Measurements from ENCODE around the gene CELF2. TPM values are rescaled to one million over a fixed set of nuclear protein-coding genes. Genes with fewer than 3 reads are reported as not detected.

The CELF2 gene
- total RNA-seq, 1 donor from 2014 or later = 54.3 TPM

DNA sequence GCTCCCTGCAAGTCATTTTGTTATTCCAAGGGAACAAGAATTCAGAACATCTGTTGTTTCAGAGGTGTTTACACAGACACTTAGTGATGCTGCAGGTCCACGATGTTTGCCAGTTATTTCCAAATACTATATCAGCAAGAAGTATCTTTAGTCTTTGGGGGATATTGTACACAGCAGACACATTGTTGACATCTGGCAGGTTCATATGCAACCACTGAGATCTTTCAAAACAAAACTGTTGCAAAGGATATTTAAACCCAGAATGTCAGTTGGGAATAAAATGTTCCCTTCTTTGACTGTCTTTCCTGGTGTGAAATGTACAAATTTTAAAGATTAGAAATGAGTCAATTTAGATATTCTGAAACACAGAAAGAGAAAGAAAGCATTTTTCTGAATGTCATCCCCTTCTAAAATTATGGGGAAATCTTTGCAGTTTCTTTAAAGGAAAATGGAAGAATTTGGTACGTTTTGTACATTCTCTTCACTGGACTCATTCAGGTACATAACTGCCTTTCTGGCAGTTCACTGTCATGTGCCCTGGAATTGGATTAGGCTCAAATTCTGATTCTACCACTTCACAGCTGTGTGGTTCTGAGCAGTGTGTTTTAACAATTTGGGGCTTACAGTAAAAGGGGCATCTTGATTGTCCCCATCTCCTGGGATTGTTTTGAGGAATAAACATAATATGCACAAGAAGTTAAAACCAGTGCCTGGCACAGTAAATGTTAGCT, 40.3 kb upstream of the CELF2 start:
- no peak overlapping the region for H3K27ac ChIP-seq
- TF ChIP-seq CTCF (IDR thresholded peaks at IDR 0.05) = no peak
- TF ChIP-seq POLR2A (IDR thresholded peaks at IDR 0.05) = no peak
- no peak for TF ChIP-seq POLR2AphosphoS5 (IDR thresholded peaks at IDR 0.05; ENCODE audit: insufficient read depth in 1 of 2, low read depth in 1 of 2)
- no peaks in the 10 kb centered on the region for H3K27me3 ChIP-seq
- DNase-seq (ENCODE audit: extremely low spot score in 2 of 2) = no peak
- H3K4me3 ChIP-seq = no peak overlapping the region
- H3K4me1 ChIP-seq = no peaks in the 10 kb centered on the region
- intact Hi-C loops (cut with DNase I) = no loop called here
- H3K9me3 ChIP-seq = no peaks in the 10 kb centered on the region
- no peaks in the 10 kb centered on the region for H3K36me3 ChIP-seq

DNA sequence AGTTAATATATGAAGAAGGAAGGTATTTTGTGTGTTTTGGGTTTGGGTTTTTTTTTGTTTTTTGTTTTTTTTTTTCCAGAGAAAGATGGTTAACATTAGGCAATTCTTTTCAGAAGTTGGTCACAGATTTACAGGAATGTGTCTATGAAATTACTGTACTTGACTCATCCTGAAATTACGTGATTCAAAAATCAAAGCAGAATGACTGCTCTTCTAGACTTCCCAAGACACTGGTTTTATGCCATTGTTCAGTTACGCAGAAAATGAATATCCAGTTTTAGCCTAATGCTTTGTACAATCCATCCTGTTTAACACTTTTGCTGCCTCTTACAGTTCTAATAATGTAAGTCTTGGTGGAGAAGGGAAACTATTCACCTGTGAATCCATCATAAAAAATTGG, 39.7 kb upstream of the CELF2 start:
- no peaks in the 10 kb centered on the region for H3K9me3 ChIP-seq
- intact Hi-C loops (cut with DNase I) = no loop called here
- no peak for TF ChIP-seq POLR2A (IDR thresholded peaks at IDR 0.05)
- no peak for TF ChIP-seq POLR2AphosphoS5 (IDR thresholded peaks at IDR 0.05; ENCODE audit: insufficient read depth in 1 of 2, low read depth in 1 of 2)
- no peak for TF ChIP-seq CTCF (IDR thresholded peaks at IDR 0.05)
- no peak overlapping the region for H3K27ac ChIP-seq
- no peak overlapping the region for H3K4me3 ChIP-seq
- no peaks in the 10 kb centered on the region for H3K4me1 ChIP-seq
- DNase-seq (ENCODE audit: extremely low spot score in 2 of 2) = no peak
- no peaks in the 10 kb centered on the region for H3K36me3 ChIP-seq
- H3K27me3 ChIP-seq = no peaks in the 10 kb centered on the region

- DNase-seq (ENCODE audit: extremely low spot score in 2 of 2) = no peak
- Histone ChIP-seq H3K36me3 (no peaks in the 10 kb centered on the region), H3K27ac (no peak overlapping the region), H3K4me1 (no peaks in the 10 kb centered on the region), H3K4me3 (no peak overlapping the region), H3K27me3 (no peaks in the 10 kb centered on the region), H3K9me3 (no peaks in the 10 kb centered on the region)
- no peak for TF ChIP-seq POLR2A (IDR thresholded peaks at IDR 0.05)
- TF ChIP-seq CTCF (IDR thresholded peaks at IDR 0.05) = no peak
- TF ChIP-seq POLR2AphosphoS5 (IDR thresholded peaks at IDR 0.05; ENCODE audit: insufficient read depth in 1 of 2, low read depth in 1 of 2) = no peak
- intact Hi-C loops (cut with DNase I) = no loop called here
Measured at GRCh38 chr10:10985361-10985760, 32.3 kb upstream of the CELF2 start.

DNA sequence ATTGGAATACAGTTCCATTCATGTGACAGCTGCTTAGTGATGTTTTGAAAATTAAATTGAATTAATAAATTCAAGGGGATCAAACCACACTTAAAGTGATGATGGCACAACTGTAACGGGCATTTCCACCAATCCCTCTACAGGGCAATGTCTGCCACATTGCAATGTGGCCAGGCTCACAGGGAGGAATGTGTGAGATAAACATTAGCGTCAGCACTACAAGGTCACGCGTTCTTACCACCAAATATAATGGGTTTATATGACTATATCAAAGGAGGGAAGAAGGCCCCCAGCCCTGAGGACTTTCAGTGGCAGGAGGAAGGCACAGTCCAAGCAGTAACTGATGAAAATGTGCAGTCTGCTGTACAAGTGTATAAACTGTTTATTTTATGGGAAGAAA, 31.1 kb upstream of the CELF2 start:
- Histone ChIP-seq H3K27me3 (no peaks in the 10 kb centered on the region), H3K4me1 (no peaks in the 10 kb centered on the region), H3K27ac (no peak overlapping the region), H3K9me3 (no peaks in the 10 kb centered on the region), H3K36me3 (no peaks in the 10 kb centered on the region), H3K4me3 (no peak overlapping the region)
- intact Hi-C loops (cut with DNase I) = no loop called here
- no peak for TF ChIP-seq CTCF (IDR thresholded peaks at IDR 0.05)
- no peak for TF ChIP-seq POLR2A (IDR thresholded peaks at IDR 0.05)
- no peak for TF ChIP-seq POLR2AphosphoS5 (IDR thresholded peaks at IDR 0.05; ENCODE audit: insufficient read depth in 1 of 2, low read depth in 1 of 2)
- no peak for DNase-seq (ENCODE audit: extremely low spot score in 2 of 2)

DNA sequence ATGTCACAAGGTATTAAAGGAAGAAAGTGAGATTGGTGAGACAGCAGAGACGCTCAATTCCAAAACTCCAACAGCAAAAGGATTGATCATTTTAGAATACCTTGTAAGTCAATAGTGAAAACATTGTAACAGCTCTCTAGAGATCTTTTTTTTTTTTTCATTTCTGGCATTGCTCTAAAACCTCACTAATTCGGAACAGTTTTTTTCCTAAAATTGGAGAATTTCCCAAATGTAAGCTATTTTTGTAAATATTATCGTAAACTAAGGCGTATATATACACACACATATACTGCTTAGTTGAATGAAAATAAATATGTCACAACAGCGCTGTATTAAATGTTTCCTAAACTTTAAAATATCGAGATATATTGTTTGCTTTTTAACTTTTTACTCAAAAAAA, 30.6 kb upstream of the CELF2 start:
- H3K27ac ChIP-seq = no peak overlapping the region
- no peaks in the 10 kb centered on the region for H3K36me3 ChIP-seq
- no peak for TF ChIP-seq POLR2AphosphoS5 (IDR thresholded peaks at IDR 0.05; ENCODE audit: insufficient read depth in 1 of 2, low read depth in 1 of 2)
- no peak for TF ChIP-seq CTCF (IDR thresholded peaks at IDR 0.05)
- no peak for TF ChIP-seq POLR2A (IDR thresholded peaks at IDR 0.05)
- no peak for DNase-seq (ENCODE audit: extremely low spot score in 2 of 2)
- H3K27me3 ChIP-seq = no peaks in the 10 kb centered on the region
- H3K9me3 ChIP-seq = no peaks in the 10 kb centered on the region
- no peaks in the 10 kb centered on the region for H3K4me1 ChIP-seq
- intact Hi-C loops (cut with DNase I) = no loop called here
- no peak overlapping the region for H3K4me3 ChIP-seq

Data from vagina (tissue), 2 donors.